Measurements from ENCODE around the gene TRIM46.
"Not testable (repeated sequence)": the region's sequence is repeated elsewhere in the genome, so short reads cannot be mapped to it uniquely, and the experiment has no call there.

TRIM46 gene

DNA sequence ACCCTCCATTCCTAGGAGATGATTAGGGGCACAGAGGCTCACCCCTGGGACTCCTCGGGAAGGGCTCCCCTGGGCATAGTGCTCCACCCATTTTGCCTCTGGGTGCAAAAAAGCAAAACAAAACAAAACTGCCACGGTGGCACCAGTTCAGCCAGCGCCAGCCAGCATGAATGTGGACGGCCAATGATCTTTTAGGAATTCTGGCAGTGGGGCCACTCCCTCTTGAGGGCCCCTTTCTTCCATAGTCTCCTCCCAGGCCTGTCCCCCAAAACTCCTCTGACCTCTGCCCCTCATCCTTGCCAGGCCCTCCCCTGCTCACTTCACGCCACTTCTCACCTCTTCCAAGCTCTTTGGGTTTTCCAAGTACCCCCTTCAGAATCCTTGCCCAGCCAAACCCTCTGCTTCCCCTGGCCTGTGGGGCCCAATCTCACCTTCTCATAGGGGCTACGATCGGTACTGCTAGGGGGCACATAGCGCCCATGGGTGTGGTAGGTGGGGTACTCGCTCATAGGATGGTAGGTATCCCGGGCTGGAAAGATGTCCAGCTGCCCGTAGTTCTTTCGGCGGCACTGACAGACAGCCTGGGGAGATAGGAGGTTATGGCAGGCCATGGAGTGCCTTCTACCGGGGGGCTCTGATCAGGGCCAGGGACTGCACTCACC is 13.3 kb downstream of the TRIM46 start:
- DNase-seq (ENCODE audit: low spot score), result no peak

DNA sequence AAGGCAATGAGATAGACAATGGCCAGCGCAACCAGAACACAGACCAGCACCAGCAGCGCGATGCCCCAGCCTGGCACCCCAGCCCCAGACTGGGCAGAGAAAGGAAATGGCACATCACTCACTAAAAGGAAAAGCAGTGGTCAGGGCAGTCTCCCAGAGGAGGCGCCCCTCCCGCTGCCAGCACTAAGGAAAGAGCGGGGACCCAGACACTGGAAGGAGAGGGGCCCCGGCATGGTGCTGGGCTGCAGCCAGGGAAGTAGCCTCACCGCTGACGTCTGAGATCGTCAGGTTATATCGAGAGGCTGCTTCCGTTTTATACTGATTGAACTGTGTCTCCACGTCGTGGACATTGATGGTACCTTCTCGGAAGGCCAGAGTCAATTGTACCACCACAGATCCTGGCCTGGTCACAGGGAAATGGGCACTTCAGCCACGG is 13.8 kb downstream of the TRIM46 start:
- DNase-seq (ENCODE audit: low spot score), result no peak

DNA sequence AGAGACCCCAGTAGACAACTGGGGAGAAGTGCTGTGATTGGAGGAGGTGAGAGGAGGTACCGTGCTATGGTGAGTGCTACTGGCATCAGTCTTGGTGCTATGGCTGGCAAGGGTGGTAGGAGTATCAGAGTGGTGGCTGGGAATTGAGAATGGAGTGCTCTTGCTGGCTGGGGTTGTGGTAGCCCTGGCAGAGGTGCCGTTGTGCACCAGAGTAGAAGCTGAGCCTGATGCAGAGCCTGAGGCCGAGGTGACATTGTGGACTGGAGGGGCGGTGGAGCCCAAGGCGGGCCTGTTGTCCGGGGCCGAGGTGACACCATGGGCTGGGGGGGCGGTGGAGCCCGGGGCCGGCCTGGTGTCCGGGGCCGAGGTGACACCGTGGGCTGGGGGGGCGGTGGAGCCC is 14.6 kb downstream of the TRIM46 start:
- DNase-seq (ENCODE audit: low spot score), result no peak

DNA sequence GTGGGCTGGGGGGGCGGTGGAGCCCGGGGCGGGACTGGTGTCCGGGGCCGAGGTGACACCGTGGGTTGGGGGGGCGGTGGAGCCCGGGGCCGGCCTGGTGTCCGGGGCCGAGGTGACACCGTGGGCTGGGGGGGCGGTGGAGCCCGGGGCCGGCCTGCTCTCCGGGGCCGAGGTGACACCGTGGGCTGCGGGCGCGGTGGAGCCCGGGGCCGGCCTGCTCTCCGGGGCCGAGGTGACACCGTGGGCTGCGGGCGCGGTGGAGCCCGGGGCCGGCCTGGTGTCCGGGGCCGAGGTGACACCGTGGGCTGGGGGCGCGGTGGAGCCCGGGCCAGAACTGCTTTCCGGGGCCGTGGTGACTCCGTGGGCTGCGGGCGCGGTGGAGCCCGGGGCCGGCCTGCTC is 16.3 kb downstream of the TRIM46 start:
- not testable (repeated sequence) for DNase-seq (ENCODE audit: low spot score)

DNA sequence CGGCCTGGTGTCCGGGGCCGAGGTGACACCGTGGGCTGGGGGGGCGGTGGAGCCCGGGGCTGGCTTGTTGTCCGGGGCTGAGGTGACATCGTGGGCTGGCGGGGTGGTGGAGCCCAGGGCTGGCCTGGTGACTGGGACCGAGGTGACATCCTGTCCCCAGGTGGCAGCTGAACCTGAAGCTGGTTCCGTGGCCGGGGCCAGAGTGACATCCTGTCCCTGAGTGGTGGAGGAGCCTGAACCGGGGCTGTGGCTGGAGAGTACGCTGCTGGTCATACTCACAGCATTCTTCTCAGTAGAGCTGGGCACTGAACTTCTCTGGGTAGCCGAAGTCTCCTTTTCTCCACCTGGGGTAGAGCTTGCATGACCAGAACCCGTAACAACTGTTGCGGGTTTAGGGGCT is 18.3 kb downstream of the TRIM46 start:
- no peak for DNase-seq (ENCODE audit: low spot score)

DNA sequence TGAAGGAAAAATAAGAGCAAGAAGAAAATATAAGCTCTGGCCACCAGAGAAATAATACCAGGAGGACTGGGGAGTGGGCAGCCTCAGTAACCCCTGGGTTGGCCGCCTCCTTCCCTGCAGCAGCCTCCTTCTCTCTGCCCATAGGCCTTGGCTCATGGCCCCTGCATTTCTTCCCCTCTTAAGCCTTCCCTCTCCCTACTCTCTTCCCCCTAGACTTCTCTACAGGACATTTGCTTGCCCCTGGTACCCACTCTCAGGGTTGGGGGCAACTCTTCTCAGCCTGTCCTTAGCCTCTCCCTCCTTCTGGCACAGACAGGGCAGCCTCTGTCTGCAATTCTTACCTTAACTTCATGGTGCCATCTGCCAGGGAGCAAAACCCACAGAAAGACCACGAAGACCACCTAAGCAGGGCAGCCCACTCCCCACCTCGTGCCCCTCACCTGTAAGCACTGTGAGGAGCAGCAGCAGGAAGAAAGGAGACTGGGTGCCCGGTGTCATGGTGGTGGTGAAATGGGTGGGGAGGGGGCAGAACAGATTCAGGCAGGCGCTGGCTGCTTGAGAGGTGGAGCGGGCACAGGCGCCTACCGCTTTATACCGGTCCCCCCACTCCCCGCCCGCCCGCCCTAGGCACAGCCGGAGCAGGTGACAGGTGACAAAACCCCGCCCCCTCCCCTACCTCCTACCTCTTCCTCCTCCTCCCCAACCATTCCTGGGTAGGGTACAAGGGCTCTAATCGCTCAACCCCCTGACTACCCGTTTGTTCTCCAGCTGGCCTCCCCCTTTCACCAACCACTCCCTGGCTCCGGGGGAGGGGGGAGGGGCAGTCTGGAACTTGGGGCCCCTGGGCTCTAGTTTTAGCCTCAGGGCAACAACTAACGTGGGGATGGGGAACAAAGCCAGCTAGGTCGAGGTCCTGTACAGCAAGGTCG is 19.0 kb downstream of the TRIM46 start:
- peak; percentile 53 for DNase-seq (ENCODE audit: low spot score)

DNA sequence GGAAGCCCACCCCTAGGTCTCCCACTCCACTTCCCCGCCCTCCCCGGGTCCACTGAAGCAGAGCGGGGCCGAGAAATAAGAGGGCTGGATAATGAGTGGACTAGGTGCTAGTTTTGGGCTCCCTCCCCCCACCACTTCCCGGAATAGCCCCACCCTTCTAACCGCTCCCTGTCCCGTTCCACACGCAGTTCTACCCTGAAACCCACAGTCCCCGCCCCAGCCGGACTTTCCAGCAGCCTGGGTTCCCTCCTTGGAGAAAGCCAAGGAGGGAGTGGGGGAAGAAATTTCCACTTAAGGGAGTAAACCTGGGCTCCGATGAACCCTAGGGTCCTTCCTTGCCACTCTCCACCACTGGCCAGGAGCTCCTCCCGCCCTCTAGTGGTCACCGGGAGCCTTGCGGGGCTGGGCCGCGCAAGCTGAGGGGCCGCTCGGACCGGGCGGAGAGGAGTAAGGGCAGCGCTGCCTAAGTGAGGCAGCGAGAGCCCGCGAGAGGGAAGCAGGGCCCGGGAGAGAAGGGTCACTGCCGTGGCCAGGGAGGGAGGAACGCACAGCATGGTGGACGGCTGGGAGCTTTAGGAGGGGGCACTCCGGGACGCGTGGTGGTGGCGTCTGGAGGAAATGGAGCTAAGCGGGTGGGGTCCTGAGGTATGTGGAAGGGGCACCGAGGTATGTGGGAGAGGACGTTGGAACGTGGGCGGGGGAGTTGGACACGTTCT is 19.8 kb downstream of the TRIM46 start:
- DNase-seq (ENCODE audit: low spot score), result peak; percentile 78

DNA sequence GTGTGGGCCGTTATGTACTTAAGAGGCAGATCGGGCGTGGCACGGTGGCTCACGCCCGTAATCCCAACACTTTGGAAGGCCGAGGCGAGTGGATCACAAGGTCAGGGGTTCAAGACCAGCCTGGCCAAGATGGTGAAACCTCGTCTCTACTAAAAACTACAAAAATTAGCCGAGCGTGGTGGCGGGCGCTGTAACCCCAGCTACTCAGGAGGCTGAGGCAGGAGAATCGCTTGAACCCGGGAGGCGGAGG is 20.3 kb downstream of the TRIM46 start:
- not testable (repeated sequence) for DNase-seq (ENCODE audit: low spot score)

DNA sequence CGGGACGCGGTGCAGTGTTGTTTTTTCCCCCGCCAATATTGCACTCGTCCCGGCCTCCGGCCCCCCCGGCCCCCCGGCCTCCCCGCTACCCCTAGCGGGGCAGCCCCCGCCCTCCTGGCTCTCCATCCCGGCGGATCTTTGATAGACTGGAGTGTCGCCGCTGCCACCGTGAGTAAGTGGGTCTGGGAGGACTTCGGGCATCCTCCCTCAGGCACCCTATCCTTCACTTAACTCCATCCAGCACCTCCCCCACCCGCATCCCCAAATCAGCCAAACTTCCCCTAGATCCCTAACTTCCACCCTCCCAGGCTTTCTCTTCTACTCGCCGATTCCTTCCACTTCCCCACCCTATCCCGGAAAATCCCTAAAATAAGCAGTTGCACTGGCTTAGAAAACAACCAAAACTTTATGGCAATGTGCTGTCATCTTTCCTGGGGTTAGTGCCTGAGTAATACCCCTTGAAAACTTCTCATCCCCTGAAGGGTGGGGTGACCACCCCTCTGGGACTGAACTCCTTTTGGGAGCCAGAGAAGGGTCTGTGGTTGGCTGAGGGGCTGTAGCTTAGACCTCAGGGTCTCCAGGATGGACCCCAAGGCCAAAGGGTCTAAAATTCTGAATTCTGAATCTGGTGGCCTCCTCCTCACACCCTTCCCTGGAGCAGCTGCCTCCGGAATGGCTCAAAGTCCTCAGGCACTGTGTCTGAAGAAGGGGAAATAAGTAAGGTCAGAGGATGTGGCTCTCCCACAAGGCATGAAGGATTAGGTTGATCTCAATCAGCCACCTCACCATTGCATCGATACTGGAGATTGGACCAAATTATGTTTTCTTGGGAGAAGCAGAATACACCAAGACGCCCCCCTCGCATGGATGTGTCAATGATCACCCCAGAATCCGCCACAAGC is 21.8 kb downstream of the TRIM46 start:
- DNase-seq (ENCODE audit: low spot score), result no peak

DNA sequence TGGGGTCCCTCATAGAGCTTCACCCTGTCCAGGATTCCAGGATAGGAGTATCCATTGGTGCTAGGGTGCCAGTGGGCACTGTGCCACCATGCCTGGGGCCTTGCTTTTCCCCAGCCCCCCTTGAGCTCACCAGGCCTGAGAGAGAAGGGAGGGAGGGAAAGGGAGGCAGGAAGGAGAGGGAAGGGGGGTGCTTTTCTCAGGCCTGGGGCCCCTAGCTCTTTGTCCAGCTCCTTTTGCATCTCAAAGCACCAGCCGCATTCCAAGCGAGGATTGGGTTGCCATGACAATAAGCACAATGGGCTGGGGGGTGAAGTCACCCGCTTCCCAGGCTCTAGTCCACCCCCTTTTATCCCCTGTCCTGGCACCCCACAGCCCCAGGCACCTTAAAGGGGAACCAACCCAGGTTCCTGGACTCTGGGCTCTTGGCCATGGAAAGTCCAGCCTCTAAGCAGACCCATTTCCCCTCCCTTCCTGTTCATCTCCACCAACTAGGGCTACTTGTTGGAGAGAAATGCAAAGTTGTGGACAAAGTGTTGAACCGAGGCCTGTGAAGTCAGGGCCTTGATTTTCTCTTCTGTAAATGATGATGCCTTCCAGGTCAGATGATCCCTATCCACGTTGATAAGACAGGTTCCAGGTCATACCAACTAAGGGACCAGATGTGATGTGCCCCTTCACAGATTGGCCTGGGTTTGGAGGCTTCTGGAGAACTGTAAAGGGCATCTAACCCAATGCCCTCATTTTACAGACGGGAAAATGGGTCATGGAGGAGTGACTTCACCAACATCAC is 22.6 kb downstream of the TRIM46 start:
- DNase-seq (ENCODE audit: low spot score), result no peak

DNA sequence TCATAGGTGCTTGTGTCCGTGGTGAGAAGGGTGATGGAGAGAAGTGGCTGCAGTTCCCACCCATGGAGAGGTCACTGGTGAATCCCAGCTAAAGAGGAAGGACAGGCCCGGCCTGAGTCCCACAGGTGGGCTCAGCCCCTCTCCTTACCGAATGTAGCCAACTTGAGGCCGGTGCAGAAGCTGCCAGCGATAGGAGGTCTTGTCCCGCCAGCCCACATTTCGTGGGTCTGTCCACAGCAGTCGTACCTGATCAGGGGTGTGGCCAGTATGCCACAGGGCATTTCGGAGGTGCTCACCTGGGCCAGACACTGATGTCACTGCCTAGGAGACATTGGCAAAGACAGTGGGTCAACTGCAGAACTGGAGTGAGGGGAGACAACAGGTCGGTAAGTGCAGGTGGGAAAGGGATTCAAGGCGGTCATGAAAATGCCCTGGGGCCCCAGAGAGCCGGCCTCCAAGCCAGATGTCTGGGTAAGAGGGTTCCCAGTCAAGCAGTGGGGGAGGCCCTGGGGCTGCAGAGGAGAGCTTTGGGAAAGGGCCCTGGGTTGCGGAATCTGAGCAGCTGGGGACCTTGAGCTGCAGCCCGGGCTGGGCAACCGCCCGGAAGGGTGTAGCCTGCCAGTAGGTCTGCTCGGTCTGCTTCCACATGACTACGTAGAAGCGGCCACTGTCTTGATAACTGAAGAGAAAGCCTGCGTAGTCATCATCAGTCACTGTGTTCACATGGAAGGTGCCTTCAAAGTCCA is 23.4 kb downstream of the TRIM46 start:
- no peak for DNase-seq (ENCODE audit: low spot score)

DNA sequence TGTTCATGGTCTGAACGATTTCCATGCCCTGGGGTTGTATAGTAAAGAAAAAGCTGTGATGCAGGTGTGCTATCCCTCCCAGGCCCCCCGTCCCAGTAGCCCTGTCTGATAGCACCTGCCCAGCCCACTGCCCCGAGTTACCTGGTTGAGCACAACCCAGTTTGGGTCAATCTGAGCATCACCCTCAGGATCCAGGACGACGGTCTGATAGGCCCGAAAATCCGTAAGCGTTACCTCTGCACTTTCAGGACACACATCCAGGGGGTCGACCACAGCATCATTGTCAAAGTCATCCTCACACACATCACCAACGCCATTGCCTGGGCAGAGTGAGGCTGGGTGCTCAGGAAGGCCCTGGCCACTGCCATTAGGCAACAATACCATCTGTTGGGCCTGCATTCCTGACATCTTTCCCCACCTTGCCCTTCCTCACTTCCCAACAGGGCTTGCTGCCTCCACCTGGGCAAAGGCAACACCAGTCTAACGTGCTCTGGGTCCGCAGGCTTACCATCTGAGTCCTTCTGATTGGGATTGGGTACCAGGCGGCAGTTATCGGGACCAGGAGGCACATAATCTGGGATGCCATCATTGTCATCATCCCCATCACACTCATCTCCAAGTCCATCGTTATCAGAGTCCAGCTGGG is 24.4 kb downstream of the TRIM46 start:
- DNase-seq (ENCODE audit: low spot score), result no peak

DNA sequence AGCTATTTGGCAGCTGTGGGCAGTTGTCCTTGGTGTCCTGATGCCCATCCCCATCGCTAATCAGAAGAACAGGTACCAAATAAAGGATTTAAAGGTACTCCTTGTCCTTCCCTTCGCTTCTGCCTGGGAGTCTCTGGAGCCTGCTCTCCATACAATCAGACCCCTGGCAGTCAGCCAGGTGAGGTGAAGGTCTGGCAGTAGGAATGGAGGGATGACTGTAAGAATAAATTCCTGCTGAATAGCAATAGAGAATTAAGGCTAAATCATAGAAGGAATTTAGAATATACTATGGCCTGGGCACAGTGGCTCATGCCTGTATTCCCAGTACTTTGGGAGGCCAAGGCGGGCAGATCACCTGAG is 24.9 kb downstream of the TRIM46 start:
- DNase-seq (ENCODE audit: low spot score), result no peak

DNA sequence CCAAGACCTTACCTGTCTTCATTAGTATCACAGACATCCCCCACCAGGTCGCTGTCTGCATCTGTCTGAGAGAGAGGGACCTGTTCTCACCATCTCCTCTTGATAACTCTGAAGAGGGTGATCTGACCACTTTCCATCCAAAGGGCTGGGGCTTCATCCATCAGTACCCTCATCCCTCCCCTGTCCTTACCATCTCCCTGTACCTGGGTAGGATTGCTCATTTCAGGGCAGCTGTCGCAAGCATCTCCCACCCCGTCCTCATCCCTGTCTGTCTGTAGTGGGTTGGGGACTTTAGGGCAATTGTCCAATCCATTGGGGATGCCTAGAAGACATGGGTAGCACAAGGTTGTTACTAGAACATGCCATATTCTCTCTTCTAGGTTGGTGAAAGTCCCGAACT is 26.1 kb downstream of the TRIM46 start:
- DNase-seq (ENCODE audit: low spot score), result no peak

DNA sequence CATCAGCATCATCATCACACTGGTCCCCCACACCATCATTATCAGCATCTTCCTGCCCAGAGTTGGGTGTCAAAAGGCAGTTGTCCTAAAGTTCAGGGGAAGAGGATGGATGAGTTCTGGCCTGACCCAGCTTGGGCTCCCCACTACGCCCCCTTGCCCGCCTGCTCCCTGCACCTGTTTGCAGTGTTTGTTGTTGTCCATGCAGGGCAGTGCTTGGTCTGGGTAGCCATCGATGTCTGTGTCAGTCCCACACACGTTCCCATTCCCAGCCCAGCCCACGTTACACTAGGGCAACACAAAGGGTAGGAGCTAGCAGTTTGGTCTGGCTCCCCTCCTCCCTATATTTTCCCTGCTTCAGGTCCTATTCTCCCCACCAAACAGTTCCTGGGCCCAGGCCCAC is 27.3 kb downstream of the TRIM46 start:
- no peak for DNase-seq (ENCODE audit: low spot score)

DNA sequence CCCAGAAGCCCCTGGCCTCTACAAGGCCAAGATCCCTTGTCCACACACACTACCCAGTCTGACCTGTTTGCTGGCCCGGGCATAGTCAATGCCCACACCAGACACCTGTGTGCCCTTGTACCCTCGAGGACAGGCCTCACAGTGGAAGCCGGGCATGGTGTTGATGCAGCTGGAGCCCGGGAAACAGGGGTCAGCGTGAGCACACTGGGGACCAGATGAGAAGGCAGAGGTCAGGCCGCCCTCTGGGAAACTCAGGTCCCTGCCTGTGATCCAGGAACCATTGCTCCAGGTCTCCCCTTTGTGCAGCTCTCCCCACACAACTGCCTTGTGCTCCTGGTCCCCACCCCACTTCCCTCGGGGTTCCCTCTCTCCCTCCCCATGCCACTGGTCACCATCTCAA is 28.5 kb downstream of the TRIM46 start:
- no peak for DNase-seq (ENCODE audit: low spot score)

DNA sequence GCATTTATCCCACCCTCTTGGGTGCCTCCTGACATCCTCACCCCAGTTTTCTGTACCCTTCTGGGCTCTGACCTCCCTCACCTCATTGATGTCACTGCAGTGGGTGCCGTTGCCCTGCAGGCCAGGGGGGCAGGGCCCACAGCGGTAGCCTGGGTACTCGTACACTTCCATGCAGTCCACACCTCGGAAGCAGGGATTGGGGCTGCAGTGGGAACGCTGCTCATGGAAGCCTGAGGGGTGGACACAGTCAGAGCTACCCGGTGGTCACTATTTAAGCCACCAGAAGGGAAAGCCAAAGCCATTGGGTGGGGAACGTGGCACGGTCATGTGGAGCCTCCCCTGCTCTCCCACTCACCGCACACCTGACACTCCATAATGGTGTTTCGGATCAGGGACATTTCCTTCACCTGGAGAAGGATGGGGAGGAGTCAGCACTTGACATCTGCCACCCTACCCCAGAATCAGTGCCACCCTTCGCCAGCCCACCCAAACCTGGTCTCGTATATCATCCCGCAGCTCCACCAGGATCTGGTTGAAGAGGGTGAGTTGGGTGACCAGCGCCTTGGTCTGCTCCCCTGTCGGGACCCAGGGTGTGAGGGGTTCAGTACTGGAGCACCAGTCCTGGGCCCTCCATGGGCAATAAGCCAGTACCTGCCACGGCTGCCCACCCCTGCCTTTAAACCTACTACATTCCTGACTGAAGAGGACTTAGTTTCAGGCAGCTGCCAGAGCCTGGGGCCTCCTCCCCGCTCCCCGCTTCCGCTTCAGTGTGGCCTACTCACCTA is 29.3 kb downstream of the TRIM46 start:
- no peak for DNase-seq (ENCODE audit: low spot score)

DNA sequence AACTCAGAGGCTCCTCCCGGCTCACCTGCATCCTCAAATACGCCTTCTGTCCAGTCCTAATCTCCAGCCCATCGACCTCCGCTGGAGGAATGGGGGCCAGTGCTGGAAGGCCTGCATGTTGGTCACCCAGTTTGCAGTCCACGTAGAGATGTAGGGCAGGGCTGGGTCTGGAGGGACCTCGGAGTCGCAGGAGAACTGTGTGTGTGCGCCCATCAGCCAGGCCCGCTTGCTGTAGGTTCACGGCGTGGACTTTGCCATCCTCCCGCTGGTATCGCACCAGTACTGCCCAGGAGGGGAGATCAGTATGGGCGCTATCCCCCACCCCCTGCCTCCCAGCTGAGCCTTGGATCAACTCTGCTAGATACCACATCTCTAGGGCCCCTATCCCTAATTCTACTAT is 31.4 kb downstream of the TRIM46 start:
- DNase-seq (ENCODE audit: low spot score), result no peak

DNA sequence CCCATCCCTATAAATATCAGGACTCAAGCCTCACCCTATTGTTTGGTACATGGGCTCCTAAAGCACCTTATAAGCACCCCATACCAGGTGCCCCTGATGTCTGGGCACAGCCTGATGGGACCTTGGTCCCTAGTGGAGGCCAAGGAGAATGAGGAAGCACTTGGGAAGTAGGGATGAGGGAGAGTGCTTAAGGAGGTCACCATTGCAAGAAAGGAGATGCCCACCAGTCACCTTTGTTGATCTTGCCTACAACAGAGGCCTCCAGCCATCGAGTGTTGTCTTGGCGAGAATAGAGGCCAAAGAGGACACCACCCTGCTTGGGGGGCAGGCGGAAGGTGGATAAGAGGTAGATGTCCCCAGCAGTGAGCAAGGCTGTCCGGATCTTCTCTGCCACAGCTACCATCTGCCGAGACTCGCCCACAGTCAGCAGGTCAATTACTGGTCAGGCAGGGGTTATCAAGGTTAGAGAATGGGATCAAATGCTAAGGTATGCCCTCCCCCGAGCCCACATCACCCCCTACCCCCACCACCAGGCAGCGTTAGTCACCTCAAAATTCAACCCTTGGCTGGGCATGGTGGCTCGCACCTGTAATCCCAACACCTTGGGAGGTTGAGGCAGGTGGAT is 32.4 kb downstream of the TRIM46 start:
- DNase-seq (ENCODE audit: low spot score), result no peak
